MV-4-11 (cell line): ENCODE results near the gene SHB.

Source experiments
- DNase-seq: peaks from one replicate; lab custom pipeline; 2025; lab: John Stamatoyannopoulos, UW

SHB gene

GRCh38 chr9:38024036-38024681 lies 44.9 kb downstream of the SHB start:
- DNase-seq, result peak; percentile 40

- DNase-seq, result no peak
Observed at GRCh38 chr9:38023661-38024035, 45.4 kb downstream of the SHB start.

DNA sequence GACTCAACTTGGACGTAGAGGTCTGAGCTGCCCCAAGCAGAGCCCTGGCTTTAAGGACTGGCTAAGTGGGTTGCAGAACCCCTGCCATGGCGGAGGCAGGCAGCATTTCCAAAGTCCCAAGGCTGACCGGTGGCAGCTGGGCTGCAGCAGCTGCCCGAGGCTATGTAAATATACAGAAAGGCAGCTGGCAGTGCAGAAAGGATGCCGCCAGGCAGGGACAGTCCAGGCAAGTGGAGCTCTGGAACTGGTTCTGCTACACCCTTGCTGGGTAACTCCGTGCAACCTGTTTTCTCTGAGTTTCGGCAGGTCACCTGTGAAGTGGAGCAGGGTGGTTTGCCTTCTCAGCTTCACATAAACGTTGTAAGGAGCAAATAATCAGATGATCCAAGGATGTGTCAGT lies 46.0 kb downstream of the SHB start:
- DNase-seq, result no peak

DNA sequence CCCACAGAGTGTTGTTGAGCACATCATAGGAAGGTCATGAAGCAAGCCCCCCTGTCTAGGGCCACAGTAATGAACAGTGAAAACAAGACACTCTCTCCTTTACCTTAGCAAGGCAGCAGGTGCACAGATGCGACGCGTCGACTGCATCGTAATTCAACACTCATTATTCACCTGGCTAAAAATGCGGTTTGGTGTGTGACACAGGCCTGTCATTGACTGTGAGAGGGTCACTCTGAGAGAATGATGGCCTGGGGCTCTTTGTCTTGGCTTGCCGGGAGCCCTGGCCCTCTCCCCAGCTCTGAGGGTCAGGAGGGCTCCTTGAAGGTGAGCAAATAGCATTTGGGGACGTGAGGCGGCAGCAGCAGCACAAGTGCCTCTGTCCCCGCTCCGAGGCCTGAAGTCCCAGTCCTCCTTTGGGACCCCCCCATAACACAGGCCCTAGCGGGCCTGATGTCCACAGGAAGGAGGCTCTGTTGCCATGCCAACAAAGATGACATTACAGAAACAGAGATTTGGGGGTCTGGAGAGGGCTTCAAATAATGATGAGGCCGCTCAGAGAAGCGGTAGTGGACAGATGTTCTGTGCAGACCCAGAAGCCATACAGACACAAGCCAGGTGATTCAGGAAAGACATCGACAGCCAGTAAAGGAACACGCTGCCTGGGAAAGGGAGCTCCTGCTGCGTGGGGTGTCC lies 46.7 kb downstream of the SHB start:
- no peak for DNase-seq

- DNase-seq, result peak; percentile 77
Observed at GRCh38 chr9:38020151-38021076, 48.6 kb downstream of the SHB start.

GRCh38 chr9:38019731-38020130 lies 49.3 kb downstream of the SHB start:
- no peak for DNase-seq

- no peak for DNase-seq
Observed at GRCh38 chr9:38018958-38019602, 49.9 kb downstream of the SHB start.

GRCh38 chr9:38018241-38018957 lies 50.6 kb downstream of the SHB start:
- DNase-seq, result no peak

DNA sequence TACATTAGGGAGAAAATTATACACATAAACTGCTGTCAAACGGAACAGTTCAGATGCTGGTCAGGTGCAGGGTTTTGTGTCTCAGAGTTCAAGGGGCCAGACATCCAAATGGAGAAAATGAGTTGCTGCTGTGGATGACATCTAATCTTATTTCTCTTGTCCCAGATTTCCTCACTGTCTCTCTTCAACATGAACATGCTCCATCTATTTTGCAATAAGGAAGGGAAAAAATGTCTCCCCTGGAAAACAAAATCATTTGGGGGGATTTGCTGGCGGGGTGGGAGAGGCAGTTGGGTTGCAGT lies 51.2 kb downstream of the SHB start:
- DNase-seq, result no peak

GRCh38 chr9:38017149-38017884 lies 51.7 kb downstream of the SHB start:
- no peak for DNase-seq

DNA sequence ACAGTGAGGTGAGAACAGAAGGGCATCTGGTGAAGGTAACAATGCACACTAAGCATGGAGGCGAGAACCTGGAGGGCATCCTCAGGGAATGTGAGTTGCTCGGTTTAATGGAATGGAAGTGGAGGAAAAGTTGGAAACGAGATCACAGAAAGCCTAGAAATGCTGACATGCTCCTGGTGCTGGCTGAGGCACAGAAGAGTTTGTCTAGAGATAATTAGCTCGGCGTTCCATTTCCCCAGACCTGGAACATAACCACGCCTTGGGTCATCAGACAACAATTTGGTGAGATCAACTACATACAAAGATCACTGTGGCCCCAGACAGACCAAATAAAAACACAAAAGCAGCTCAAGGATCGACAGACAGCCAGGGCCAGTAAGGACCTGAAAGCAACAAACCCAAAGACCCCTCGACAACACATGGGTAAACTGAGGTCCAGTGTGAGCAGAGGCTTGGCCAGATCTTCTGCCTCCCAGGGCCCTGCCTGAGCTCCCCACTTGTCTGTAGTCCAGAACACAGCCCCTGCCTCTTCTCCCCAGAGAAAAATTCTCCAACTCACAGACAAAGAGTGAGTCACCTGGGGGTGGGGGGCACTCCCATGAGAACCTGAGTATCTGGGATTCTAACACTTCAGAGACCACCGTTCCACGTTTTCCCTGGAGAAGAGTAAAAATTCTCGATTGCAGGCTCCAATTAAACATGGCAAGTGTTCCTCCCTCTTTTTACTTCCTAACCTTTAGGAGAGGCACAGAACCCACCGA lies 52.5 kb downstream of the SHB start:
- DNase-seq, result no peak

- no peak for DNase-seq
Observed at GRCh38 chr9:38015906-38016305, 53.1 kb downstream of the SHB start.

DNA sequence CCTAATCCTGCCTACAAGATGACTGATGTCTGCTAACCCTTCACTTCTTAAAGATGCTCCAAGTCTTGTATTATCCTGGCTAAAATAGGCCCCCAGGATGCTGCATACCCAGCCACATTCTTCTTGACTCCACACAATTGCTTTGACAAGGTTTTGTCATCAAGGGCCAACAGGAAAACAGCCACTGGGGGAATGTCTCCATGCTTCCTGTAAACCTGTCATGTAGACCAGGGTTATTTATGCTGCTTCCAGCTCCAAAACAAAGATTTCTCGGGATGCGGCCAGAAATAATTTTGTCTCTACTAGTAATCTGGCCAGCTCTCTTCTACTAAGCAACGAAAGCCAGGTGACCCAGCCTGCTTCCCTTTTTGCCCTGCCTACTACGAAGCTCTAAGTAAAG lies 53.8 kb downstream of the SHB start:
- no peak for DNase-seq

GRCh38 chr9:38012767-38013450 lies 56.1 kb downstream of the SHB start:
- DNase-seq, result no peak

GRCh38 chr9:38011991-38012390 lies 57.0 kb downstream of the SHB start:
- no peak for DNase-seq

DNA sequence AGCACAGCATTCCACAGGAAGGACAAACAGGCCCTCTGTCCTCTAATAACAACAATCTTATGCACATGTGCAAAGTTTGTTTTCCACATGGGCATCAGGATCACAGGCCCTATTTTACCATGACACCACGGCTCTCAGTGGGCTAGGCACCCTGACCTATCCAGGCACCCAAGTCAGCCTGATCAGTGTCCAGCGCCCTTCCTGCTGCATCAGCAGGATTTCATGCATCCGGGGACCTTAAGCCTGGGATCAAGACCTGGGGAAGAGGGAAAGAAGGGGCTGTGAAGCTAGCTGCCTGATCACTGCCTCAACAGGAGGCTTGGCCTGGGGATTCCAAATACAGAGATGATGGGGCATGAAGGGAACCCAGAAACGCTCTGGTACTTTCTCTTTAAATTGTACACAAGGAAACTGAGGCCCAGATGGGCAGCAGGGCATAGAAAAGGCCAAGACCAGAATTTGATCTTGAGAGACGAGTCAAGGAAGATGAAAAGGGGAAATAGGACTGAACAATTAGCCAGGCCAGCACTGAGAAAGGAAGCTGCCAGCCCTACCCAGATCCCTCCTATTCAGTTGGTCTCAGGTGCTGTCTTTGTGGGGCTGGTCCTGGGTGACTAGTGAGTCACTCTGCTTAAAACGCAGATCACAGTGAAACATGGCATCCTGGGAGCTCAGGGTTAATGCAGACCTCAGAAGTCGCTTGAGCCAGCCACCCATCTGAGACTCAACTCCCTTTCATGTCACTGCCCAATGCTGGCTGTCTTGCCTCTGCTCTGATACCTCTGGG lies 57.9 kb downstream of the SHB start:
- peak; percentile 68 for DNase-seq

- DNase-seq, result no peak
Observed at GRCh38 chr9:38009990-38010389, 59.0 kb downstream of the SHB start.

DNA sequence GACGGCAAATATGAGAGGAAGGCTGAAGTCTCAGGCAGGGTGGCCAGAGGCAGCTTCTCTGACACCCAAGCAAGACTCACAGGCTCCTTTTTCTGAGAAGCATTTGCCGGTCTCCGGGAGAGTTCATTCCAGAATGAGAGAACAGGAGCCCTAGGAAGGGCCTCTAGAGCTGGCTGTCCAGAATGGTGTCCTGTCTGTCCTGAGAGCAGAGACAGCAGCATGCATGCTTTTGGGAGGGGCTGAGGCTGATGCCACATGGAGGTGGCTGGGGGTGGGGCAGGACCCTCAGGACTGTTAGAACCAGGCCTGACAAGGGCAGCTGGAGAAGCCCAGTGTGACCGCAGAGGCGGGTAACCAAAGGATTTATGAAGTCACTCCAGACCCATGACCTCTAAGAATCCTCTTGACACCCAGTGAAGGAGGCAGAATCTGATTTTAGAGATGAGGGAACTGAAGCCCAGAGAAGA lies 60.0 kb downstream of the SHB start:
- no peak for DNase-seq
